ENCODE results near the gene ALKAL2.

Gene ALKAL2

GRCh38 chr2:310994-311393 lies 23.1 kb upstream of the ALKAL2 start:
- no peak for DNase-seq (ENCODE audit: low read depth)
- TF ChIP-seq CTCF (conservative IDR thresholded peaks at IDR 0.05; ENCODE audit: low read depth, low read length), result no peak
- no peak overlapping the region for H3K4me3 ChIP-seq (ENCODE audit: low read depth, low read length)

GRCh38 chr2:309954-310510 lies 22.1 kb upstream of the ALKAL2 start:
- TF ChIP-seq CTCF (conservative IDR thresholded peaks at IDR 0.05; ENCODE audit: low read depth, low read length), result no peak
- no peak overlapping the region for H3K4me3 ChIP-seq (ENCODE audit: low read depth, low read length)
- DNase-seq (ENCODE audit: low read depth), result no peak

GRCh38 chr2:309148-309953 lies 21.5 kb upstream of the ALKAL2 start:
- H3K4me3 ChIP-seq (ENCODE audit: low read depth, low read length), result no peak overlapping the region
- peak; percentile 36 for DNase-seq (ENCODE audit: low read depth)
- TF ChIP-seq CTCF (conservative IDR thresholded peaks at IDR 0.05; ENCODE audit: low read depth, low read length), result no peak

- H3K4me3 ChIP-seq (ENCODE audit: low read depth, low read length), result no peak overlapping the region
- no peak for DNase-seq (ENCODE audit: low read depth)
- no peak for TF ChIP-seq CTCF (conservative IDR thresholded peaks at IDR 0.05; ENCODE audit: low read depth, low read length)
Measured at GRCh38 chr2:305366-305765, 17.5 kb upstream of the ALKAL2 start.

- DNase-seq (ENCODE audit: low read depth), result no peak
- TF ChIP-seq CTCF (conservative IDR thresholded peaks at IDR 0.05; ENCODE audit: low read depth, low read length), result no peak
- H3K4me3 ChIP-seq (ENCODE audit: low read depth, low read length), result no peak overlapping the region
Measured at GRCh38 chr2:296354-296753, 8.5 kb upstream of the ALKAL2 start.

- H3K4me3 ChIP-seq (ENCODE audit: low read depth, low read length), result no peak overlapping the region
- no peak for TF ChIP-seq CTCF (conservative IDR thresholded peaks at IDR 0.05; ENCODE audit: low read depth, low read length)
- no peak for DNase-seq (ENCODE audit: low read depth)
Measured at GRCh38 chr2:295090-295489, 7.2 kb upstream of the ALKAL2 start.

Data from choroid plexus epithelial cell (primary cell).